Measurements from ENCODE around the gene MAP3K5. TPM values are rescaled to one million over a fixed set of nuclear protein-coding genes. Genes with fewer than 3 reads are reported as not detected.

The MAP3K5 gene
- total and polyA plus RNA-seq, 9 of the 15 experiments (the other 6 are each of a cell fraction or from before 2014, with no cell fraction given): 2.2 to 13.0 (median 9.9) TPM

- TF ChIP-seq CREB3L1 (IDR thresholded peaks at IDR 0.05; ENCODE audit: borderline replicate concordance, low read depth) (no peak), KLF13 (tag; IDR thresholded peaks at IDR 0.05; ENCODE audit: borderline replicate concordance, low read depth) (no peak), SMARCB1 (IDR thresholded peaks at IDR 0.05; ENCODE audit: insufficient read length, low read depth) (no peak), HCFC1 (IDR thresholded peaks at IDR 0.05; ENCODE audit: low read depth, low read length) (no peak), STAT5A (IDR thresholded peaks at IDR 0.05; ENCODE audit: borderline replicate concordance, low read length) (peak; percentile 38; the same call in 1 of the 2 replicates), MCM7 (IDR thresholded peaks at IDR 0.05) (no peak), ARNT (IDR thresholded peaks at IDR 0.05) (no peak), TFE3 (CRISPR knock-in tag; IDR thresholded peaks at IDR 0.05) (no peak), TSC22D4 (tag; IDR thresholded peaks at IDR 0.05) (no peak), PCBP2 (IDR thresholded peaks at IDR 0.05; ENCODE audit: low read depth, low read length, poor library complexity, severe bottlenecking) (no peak), SMARCA4 (IDR thresholded peaks at IDR 0.05) (peak; percentile 61), TAL1 (IDR thresholded peaks at IDR 0.05) (peak; percentile 73), NEUROD1 (IDR thresholded peaks at IDR 0.05; ENCODE audit: borderline replicate concordance, low read depth, low read length, partially characterized antibody) (no peak), FOXO4 (CRISPR knock-in tag; IDR thresholded peaks at IDR 0.05) (no peak), MCM3 (IDR thresholded peaks at IDR 0.05) (no peak), GATAD2B (IDR thresholded peaks at IDR 0.05; ENCODE audit: borderline replicate concordance) (peak; percentile 61; the same call in 1 of the 2 replicates), NFE2 (IDR thresholded peaks at IDR 0.05; ENCODE audit: low read depth) (no peak), PKNOX1 (IDR thresholded peaks at IDR 0.05) (peak; percentile 43; the same call in 1 of the 2 replicates)
- TF ChIP-seq, protein P1, sequence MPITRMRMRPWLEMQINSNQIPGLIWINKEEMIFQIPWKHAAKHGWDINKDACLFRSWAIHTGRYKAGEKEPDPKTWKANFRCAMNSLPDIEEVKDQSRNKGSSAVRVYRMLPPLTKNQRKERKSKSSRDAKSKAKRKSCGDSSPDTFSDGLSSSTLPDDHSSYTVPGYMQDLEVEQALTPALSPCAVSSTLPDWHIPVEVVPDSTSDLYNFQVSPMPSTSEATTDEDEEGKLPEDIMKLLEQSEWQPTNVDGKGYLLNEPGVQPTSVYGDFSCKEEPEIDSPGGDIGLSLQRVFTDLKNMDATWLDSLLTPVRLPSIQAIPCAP (CRISPR knock-in tag; IDR thresholded peaks at IDR 0.05; ENCODE audit: borderline replicate concordance): no peak
- TF ChIP-seq, protein P2, sequence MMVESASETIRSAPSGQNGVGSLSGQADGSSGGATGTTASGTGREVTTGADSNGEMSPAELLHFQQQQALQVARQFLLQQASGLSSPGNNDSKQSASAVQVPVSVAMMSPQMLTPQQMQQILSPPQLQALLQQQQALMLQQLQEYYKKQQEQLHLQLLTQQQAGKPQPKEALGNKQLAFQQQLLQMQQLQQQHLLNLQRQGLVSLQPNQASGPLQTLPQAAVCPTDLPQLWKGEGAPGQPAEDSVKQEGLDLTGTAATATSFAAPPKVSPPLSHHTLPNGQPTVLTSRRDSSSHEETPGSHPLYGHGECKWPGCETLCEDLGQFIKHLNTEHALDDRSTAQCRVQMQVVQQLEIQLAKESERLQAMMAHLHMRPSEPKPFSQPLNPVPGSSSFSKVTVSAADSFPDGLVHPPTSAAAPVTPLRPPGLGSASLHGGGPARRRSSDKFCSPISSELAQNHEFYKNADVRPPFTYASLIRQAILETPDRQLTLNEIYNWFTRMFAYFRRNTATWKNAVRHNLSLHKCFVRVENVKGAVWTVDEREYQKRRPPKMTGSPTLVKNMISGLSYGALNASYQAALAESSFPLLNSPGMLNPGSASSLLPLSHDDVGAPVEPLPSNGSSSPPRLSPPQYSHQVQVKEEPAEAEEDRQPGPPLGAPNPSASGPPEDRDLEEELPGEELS (CRISPR knock-in tag; IDR thresholded peaks at IDR 0.05; ENCODE audit: borderline replicate concordance): no peak
These were observed 54.9 kb downstream of the MAP3K5 start (continued) for GRCh38 chr6:136737374-136737844.
